Mammary epithelial cell (primary cell): ENCODE results near the gene ANKRD65.

Experiments used
- EZH2 ChIP-seq: IDR thresholded peaks from 2 replicates; pipeline ENCODE4 v1.6.1; 2012; ENCODE audit warnings: low read length, inconsistent platforms, borderline replicate concordance
- TF ChIP-seq, protein P1 (sequence below), 2 donors: IDR thresholded peaks in 1 of 2; conservative IDR thresholded peaks in 1 of 2; 2 replicates each; pipeline ENCODE4 v1.5.1; 2011 to 2012; ENCODE audit warnings: inconsistent platforms in 2 of 2, low read length in 2 of 2, mild to moderate bottlenecking in 2 of 2, control low read depth in 1 of 2, low read depth in 1 of 2; ENCODE audit not compliant: insufficient read depth in 1 of 2; ENCODE audit errors: extremely low read depth in 1 of 2

DNA sequence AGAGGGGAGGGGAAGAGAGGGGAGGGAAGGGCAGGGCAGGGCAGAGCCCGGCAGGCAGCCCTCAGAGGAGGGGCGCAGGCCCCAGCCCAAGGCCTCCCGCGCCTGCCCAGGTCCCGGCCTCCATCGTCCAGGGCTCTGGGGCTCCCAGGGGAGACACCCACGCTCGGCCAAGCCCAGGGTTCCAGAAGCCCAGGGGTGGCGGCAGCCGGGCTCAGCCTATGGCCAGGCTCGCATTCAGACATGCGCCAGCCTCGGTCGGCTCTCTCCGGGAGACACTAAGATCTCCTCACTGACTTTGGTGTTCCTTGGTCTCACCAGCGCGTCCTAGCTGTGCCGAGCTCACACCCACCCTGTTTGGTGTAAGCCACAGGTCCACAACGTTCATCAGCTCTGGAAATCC, 7.1 kb upstream of the ANKRD65 start:
- TF ChIP-seq, protein P1, sequence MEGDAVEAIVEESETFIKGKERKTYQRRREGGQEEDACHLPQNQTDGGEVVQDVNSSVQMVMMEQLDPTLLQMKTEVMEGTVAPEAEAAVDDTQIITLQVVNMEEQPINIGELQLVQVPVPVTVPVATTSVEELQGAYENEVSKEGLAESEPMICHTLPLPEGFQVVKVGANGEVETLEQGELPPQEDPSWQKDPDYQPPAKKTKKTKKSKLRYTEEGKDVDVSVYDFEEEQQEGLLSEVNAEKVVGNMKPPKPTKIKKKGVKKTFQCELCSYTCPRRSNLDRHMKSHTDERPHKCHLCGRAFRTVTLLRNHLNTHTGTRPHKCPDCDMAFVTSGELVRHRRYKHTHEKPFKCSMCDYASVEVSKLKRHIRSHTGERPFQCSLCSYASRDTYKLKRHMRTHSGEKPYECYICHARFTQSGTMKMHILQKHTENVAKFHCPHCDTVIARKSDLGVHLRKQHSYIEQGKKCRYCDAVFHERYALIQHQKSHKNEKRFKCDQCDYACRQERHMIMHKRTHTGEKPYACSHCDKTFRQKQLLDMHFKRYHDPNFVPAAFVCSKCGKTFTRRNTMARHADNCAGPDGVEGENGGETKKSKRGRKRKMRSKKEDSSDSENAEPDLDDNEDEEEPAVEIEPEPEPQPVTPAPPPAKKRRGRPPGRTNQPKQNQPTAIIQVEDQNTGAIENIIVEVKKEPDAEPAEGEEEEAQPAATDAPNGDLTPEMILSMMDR (conservative IDR thresholded peaks at IDR 0.05 in 1 of 2, IDR thresholded peaks at IDR 0.05 in 1 of 2; ENCODE audit: extremely low read depth in 1 of 2, insufficient read depth in 1 of 2, low read depth in 1 of 2, low read length in 2 of 2): no peak
- no peak for TF ChIP-seq EZH2
